Coronary artery (tissue), 2 donors: ENCODE data around the gene LILRB5.
"Not testable (repeated sequence)": the region's sequence is repeated elsewhere in the genome, so short reads cannot be mapped to it uniquely, and the experiment has no call there.

Experiments used
- DNase-seq: peaks from one replicate; pipeline ENCODE4 v3.0.0-alpha.2; 2017; ENCODE audit warnings: low spot score
- H3K27ac ChIP-seq, 2 donors: fragments of 200-600 bp; sonication (generic); one replicate each; pipeline ENCODE4 v1.5.1; 2016 to 2019
- H3K4me3 ChIP-seq: fragments of 200-600 bp; sonication (generic); 2 replicates; pipeline ENCODE4 v1.5.1; 2016; ENCODE audit warnings: mild to moderate bottlenecking, moderate library complexity
- CTCF ChIP-seq: fragments of 200-600 bp; sonication (generic); IDR thresholded peaks from one replicate; pipeline ENCODE4 v1.5.1; 2019; ENCODE audit warnings: antibody characterized with exemption

LILRB5 gene

GRCh38 chr19:54245936-54246335 lies 11.1 kb downstream of the LILRB5 start:
- peak; percentile 40 for DNase-seq
- TF ChIP-seq CTCF: no peak
- H3K27ac ChIP-seq: no peak overlapping the region
- H3K4me3 ChIP-seq: no peak overlapping the region

- not testable (repeated sequence) for DNase-seq, H3K4me3 ChIP-seq, H3K27ac ChIP-seq
Observed at GRCh38 chr19:54243809-54244208, 13.3 kb downstream of the LILRB5 start.

GRCh38 chr19:54242646-54243045 lies 14.4 kb downstream of the LILRB5 start, which contains the start of gene LILRA6:
Gene LILRA6, minus strand, starts transcription at chr19:54242790.
- not testable (repeated sequence) for H3K27ac ChIP-seq

GRCh38 chr19:54242234-54242633 lies 14.8 kb downstream of the LILRB5 start:
- H3K4me3 ChIP-seq, DNase-seq, H3K27ac ChIP-seq: not testable (repeated sequence)

More at GRCh38 chr19:54242646-54243045, 14.4 kb downstream of the LILRB5 start, which contains the start of gene LILRA6:
- not testable (repeated sequence) for H3K4me3 ChIP-seq, DNase-seq

GRCh38 chr19:54240372-54241336 lies 16.4 kb downstream of the LILRB5 start:
- peak; percentile 46 for DNase-seq
- not testable (repeated sequence) for H3K27ac ChIP-seq, H3K4me3 ChIP-seq

- H3K4me3 ChIP-seq, DNase-seq, H3K27ac ChIP-seq: not testable (repeated sequence)
Observed at GRCh38 chr19:54239491-54240371, 17.3 kb downstream of the LILRB5 start.

GRCh38 chr19:54233941-54234340 lies 23.1 kb downstream of the LILRB5 start:
- Histone ChIP-seq H3K27ac (no peak overlapping the region), H3K4me3 (no peak overlapping the region)
- no peak for TF ChIP-seq CTCF
- DNase-seq: peak; percentile 36

GRCh38 chr19:54231077-54231931 lies 25.8 kb downstream of the LILRB5 start:
- no peak overlapping the region for H3K4me3 ChIP-seq
- TF ChIP-seq CTCF: peak; percentile 68
- H3K27ac ChIP-seq: no peak overlapping the region
- DNase-seq: peak; percentile 82

- TF ChIP-seq CTCF: no peak
- no peak overlapping the region for H3K27ac ChIP-seq
- peak; percentile 33 for DNase-seq
Observed at GRCh38 chr19:54230031-54230430, 27.0 kb downstream of the LILRB5 start.

More at GRCh38 chr19:54230031-54230430, 27.0 kb downstream of the LILRB5 start:
- no peak overlapping the region for H3K4me3 ChIP-seq
